Keratinocyte (primary cell): ENCODE results near the gene USP31. TPM values are rescaled to one million over a fixed set of nuclear protein-coding genes. Genes with fewer than 3 reads are reported as not detected.

Source experiments
- DNase-seq: peaks from one replicate; pipeline ENCODE4 v3.0.0-alpha.2; 2011; ENCODE audit warnings: low read depth, missing footprints, low spot score
- FAIRE-seq: peaks from 2 replicates; lab custom pipeline; 2011; peaks lifted over from hg19 to GRCh38; lab: Jason Lieb, UNC
- H2AFZ ChIP-seq: 2 replicates; pipeline ENCODE4 v1.6.0; 2012; ENCODE audit warnings: low read length, control low read depth, inconsistent platforms; ENCODE audit not compliant: control insufficient read depth
- H3K27ac ChIP-seq: 2 replicates; pipeline ENCODE4 v1.5.1; 2011; ENCODE audit warnings: low read length; ENCODE audit not compliant: control insufficient read depth, insufficient read depth
- H3K27me3 ChIP-seq: 3 replicates; pipeline ENCODE4 v1.6.0; 2011; ENCODE audit warnings: low read length; ENCODE audit not compliant: control insufficient read depth, insufficient read depth; ENCODE audit errors: extremely low read depth
- H3K36me3 ChIP-seq, 2 experiments: 2 replicates in 1 of 2; 3 replicates in 1 of 2; pipeline ENCODE4 v1.5.1; 2011; ENCODE audit warnings: low read length in 2 of 2, mild to moderate bottlenecking in 1 of 2; ENCODE audit not compliant: control insufficient read depth in 2 of 2, insufficient read depth in 2 of 2; ENCODE audit errors: extremely low read depth in 1 of 2
- H3K4me1 ChIP-seq: 3 replicates; pipeline ENCODE4 v1.5.1; 2011; ENCODE audit warnings: low read length; ENCODE audit not compliant: control insufficient read depth, insufficient read depth; ENCODE audit errors: extremely low read depth
- H3K4me2 ChIP-seq: 3 replicates; pipeline ENCODE4 v1.6.0; 2011; ENCODE audit warnings: low read depth, low read length; ENCODE audit not compliant: control insufficient read depth, insufficient read depth; ENCODE audit errors: extremely low read depth
- H3K4me3 ChIP-seq, 3 experiments: fragments of 200-600 bp in 1 of 3; sonication (generic) in 1 of 3; 2 replicates in 2 of 3; 3 replicates in 1 of 3; pipeline ENCODE4 v1.5.1; 2011 to 2016; ENCODE audit warnings: low read length in 3 of 3, mild to moderate bottlenecking in 3 of 3, control low read depth in 2 of 3, inconsistent platforms in 1 of 3, low read depth in 1 of 3, mixed read lengths in 1 of 3, mixed run types in 1 of 3, moderate library complexity in 1 of 3; ENCODE audit not compliant: control insufficient read depth in 2 of 3, insufficient read depth in 2 of 3; ENCODE audit errors: extremely low read depth in 1 of 3
- H3K79me2 ChIP-seq: 2 replicates; pipeline ENCODE4 v1.6.0; 2012; ENCODE audit warnings: low read length; ENCODE audit not compliant: control insufficient read depth, insufficient read depth
- H3K9ac ChIP-seq: 3 replicates; pipeline ENCODE4 v1.6.0; 2011; ENCODE audit warnings: low read length; ENCODE audit not compliant: control insufficient read depth, insufficient read depth; ENCODE audit errors: extremely low read depth
- H3K9me1 ChIP-seq: 3 replicates; pipeline ENCODE4 v1.6.0; 2011; ENCODE audit warnings: low read length; ENCODE audit not compliant: control insufficient read depth, insufficient read depth; ENCODE audit errors: extremely low read depth
- H3K9me3 ChIP-seq: 2 replicates; pipeline ENCODE4 v1.5.1; 2012; ENCODE audit warnings: low read depth, low read length; ENCODE audit not compliant: control insufficient read depth
- H4K20me1 ChIP-seq: 3 replicates; pipeline ENCODE4 v1.6.0; 2011; ENCODE audit warnings: low read length; ENCODE audit not compliant: control insufficient read depth, insufficient read depth; ENCODE audit errors: extremely low read depth
- CTCF ChIP-seq, 3 experiments: IDR thresholded peaks in 1 of 3; conservative IDR thresholded peaks in 1 of 3; optimal IDR thresholded peaks in 1 of 3; 2 replicates in 2 of 3; 3 replicates in 1 of 3; pipeline versions ENCODE3 to v1.5.1; 2011; ENCODE audit warnings: low read length in 3 of 3, mild to moderate bottlenecking in 3 of 3, moderate library complexity in 2 of 3, control low read depth in 1 of 3, inconsistent platforms in 1 of 3; ENCODE audit not compliant: insufficient read depth in 2 of 3; ENCODE audit errors: extremely low read depth in 1 of 3
- EZH2 ChIP-seq: IDR thresholded peaks from one replicate; pipeline ENCODE4 v1.6.1; 2012; ENCODE audit warnings: inconsistent platforms, mild to moderate bottlenecking, low read length, moderate library complexity
- dilution Hi-C: fragments of 300-500 bp; cut with MboI; formaldehyde crosslinking; loops from one replicate; pipeline ENCODE4 v1.7.0; 2020; ENCODE audit warnings: low sequenced_read_pairs; ENCODE audit not compliant: extremely low pct_ligation_motif_present
- polyA plus RNA-seq, 5 experiments: library from polyadenylated mRNA; depleted of rRNA in 3 of 5; stranded (reverse) in 3 of 5; stranded (forward) in 1 of 5; unstranded in 1 of 5; fragments of >200 nt; gene quantifications; 1 replicate in 1 of 5; 2 replicates in 3 of 5; 3 replicates in 1 of 5; pipeline versions ENCODE4 v1.2.1 to v1.2.3, GENCODE V29; 2011 to 2012; ENCODE audit warnings: missing spikeins in 2 of 5, low read depth in 1 of 5, low replicate concordance in 1 of 5

Gene USP31
- polyA plus RNA-seq, 1 donor (not counting 4 experiments of a cell fraction or from before 2014, with no cell fraction given), result 16.3 TPM

DNA sequence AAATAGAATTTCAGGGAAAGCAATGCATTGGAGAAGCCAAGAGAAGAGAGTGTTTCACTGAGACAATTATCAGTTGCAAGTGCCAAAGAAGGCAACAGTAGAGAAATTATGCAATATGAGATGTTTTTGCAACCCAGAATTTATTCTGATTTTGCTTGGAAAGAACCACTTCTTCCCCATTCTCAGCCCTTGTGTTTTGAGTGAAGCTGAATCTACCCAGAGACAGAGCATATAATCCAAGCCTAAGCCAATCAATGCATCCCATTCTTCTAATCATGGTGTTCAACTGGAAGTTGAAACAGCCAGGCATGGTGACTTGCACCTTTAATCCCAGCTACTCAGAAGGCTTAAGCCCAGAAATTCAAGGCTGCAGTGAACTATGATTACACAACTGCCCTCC lies 26.4 kb upstream of the USP31 start:
- no peak overlapping the region for H2AFZ ChIP-seq
- H3K9me3 ChIP-seq, result no peaks in the 10 kb centered on the region
- H4K20me1 ChIP-seq, result no peaks in the 10 kb centered on the region
- peaks cover 7% of the 10 kb centered on the region for H3K4me1 ChIP-seq
- DNase-seq, result no peak
- no peak for FAIRE-seq
- H3K27ac ChIP-seq, result no peak overlapping the region
- TF ChIP-seq CTCF (optimal IDR thresholded peaks at IDR 0.05 in 1 of 3, IDR thresholded peaks at IDR 0.05 in 1 of 3, conservative IDR thresholded peaks at IDR 0.05 in 1 of 3; ENCODE audit: extremely low read depth in 1 of 3, insufficient read depth in 2 of 3, low read length in 3 of 3) (no peak), EZH2 (no peak)
- no peak overlapping the region for H3K9ac ChIP-seq
- no peaks in the 10 kb centered on the region for H3K9me1 ChIP-seq
- no peak overlapping the region for H3K4me3 ChIP-seq
- dilution Hi-C loops, result no loop called here
- H3K4me2 ChIP-seq, result no peak overlapping the region
- no peaks in the 10 kb centered on the region for H3K36me3 ChIP-seq
- no peaks in the 10 kb centered on the region for H3K79me2 ChIP-seq
- no peaks in the 10 kb centered on the region for H3K27me3 ChIP-seq

DNA sequence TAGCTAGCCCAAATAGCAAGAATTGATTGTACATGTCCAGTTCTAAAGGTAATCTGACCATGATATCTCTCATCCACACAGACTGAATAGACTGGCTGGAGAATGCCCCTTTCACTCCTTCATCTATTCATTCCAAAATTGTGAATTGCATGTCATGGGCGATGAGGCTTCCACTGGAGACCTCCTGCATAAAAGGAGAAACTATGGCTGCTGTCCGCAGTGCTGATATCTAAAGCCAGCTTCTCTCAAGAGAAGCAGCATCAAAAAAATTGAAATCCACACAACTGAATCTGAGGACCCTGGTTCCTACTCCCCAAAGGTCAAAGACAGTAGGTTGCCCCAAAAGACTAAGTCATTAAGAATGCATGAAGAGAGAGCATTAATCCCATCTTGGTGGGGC lies 25.4 kb upstream of the USP31 start:
- H3K9ac ChIP-seq, result no peak overlapping the region
- H3K27me3 ChIP-seq, result no peaks in the 10 kb centered on the region
- H3K79me2 ChIP-seq, result no peaks in the 10 kb centered on the region
- no peak for DNase-seq
- no peak for FAIRE-seq
- H4K20me1 ChIP-seq, result no peaks in the 10 kb centered on the region
- TF ChIP-seq CTCF (optimal IDR thresholded peaks at IDR 0.05 in 1 of 3, IDR thresholded peaks at IDR 0.05 in 1 of 3, conservative IDR thresholded peaks at IDR 0.05 in 1 of 3; ENCODE audit: extremely low read depth in 1 of 3, insufficient read depth in 2 of 3, low read length in 3 of 3) (no peak), EZH2 (no peak)
- no peak overlapping the region for H3K27ac ChIP-seq
- H3K4me1 ChIP-seq, result peaks cover 7% of the 10 kb centered on the region
- H3K4me2 ChIP-seq, result no peak overlapping the region
- no peak overlapping the region for H2AFZ ChIP-seq
- H3K9me1 ChIP-seq, result no peaks in the 10 kb centered on the region
- dilution Hi-C loops, result loop anchor here (25.0 kb wide), 1 partner anchor 213 kb away; no protein-coding TSS in a partner anchor
- no peaks in the 10 kb centered on the region for H3K36me3 ChIP-seq
- no peaks in the 10 kb centered on the region for H3K9me3 ChIP-seq
- H3K4me3 ChIP-seq, result no peak overlapping the region
